Esophagus squamous epithelium (tissue), 5 donors: ENCODE results near the gene ST6GALNAC1. TPM values are rescaled to one million over a fixed set of nuclear protein-coding genes. Genes with fewer than 3 reads are reported as not detected.
"Not testable (repeated sequence)": the region's sequence is repeated elsewhere in the genome, so short reads cannot be mapped to it uniquely, and the experiment has no call there.

ENCODE experiments used
- DNase-seq: peaks from one replicate; lab custom pipeline; 2025; lab: John Stamatoyannopoulos, UW
- H3K27ac ChIP-seq, 4 donors: fragments of 200-600 bp; sonication (generic); one replicate each; pipeline ENCODE4 v1.5.1; 2016 to 2019; ENCODE audit warnings: mild to moderate bottlenecking in 1 of 4
- H3K27me3 ChIP-seq, 4 donors: fragments of 200-600 bp; sonication (generic); 1 replicate in 3 of 4; 2 replicates in 1 of 4; pipeline versions ENCODE4 v1.5.1 to v1.6.0; 2017 to 2021; ENCODE audit warnings: antibody characterized with exemption in 1 of 4
- H3K36me3 ChIP-seq, 3 donors: fragments of 200-600 bp; sonication (generic); one replicate each; pipeline ENCODE4 v1.5.1; 2016 to 2019
- H3K4me1 ChIP-seq, 3 donors: fragments of 200-600 bp; sonication (generic); one replicate each; pipeline ENCODE4 v1.5.1; 2017 to 2019
- H3K4me3 ChIP-seq, 4 donors: fragments of 200-600 bp; sonication (generic); 1 replicate in 3 of 4; 2 replicates in 1 of 4; pipeline ENCODE4 v1.5.1; 2016 to 2019; ENCODE audit warnings: mild to moderate bottlenecking in 2 of 4, moderate library complexity in 1 of 4
- H3K9me3 ChIP-seq, 3 donors: fragments of 200-600 bp; sonication (generic); one replicate each; pipeline ENCODE4 v1.5.1; 2016 to 2019
- CTCF ChIP-seq, 6 experiments: fragments of 450-650 bp in 4 of 6; fragments of 200-600 bp in 2 of 6; sonication (generic) in 2 of 6; IDR thresholded peaks; one replicate each; pipeline ENCODE4 v1.5.1; 2016 to 2019; ENCODE audit warnings: antibody characterized with exemption in 6 of 6, mild to moderate bottlenecking in 4 of 6, moderate library complexity in 4 of 6
- POLR2A ChIP-seq, 4 donors: fragments of 450-650 bp; IDR thresholded peaks; one replicate each; pipeline ENCODE4 v1.6.1; 2017; ENCODE audit warnings: antibody characterized with exemption in 4 of 4, mild to moderate bottlenecking in 4 of 4, moderate library complexity in 3 of 4
- WGBS, 2 donors: methylation state at CpG; one replicate each; pipeline ENCODE4 v1.1.5; 2018; 5-methylcytosine and 5-hydroxymethylcytosine counted together
- intact Hi-C: fragments of 100-400 bp; cut with DNase I; formaldehyde crosslinking; loops from one replicate; pipeline ENCODE4 v1.15.0; 2022
- total RNA-seq, 4 donors: library from RNA; depleted of rRNA; stranded (reverse); fragments of >200 nt; gene quantifications; one replicate each; pipeline ENCODE4 v1.1.0, GENCODE V29; 2016
- donor health status: DM: yes; HTN: yes; CAD: no.

Gene ST6GALNAC1
- total RNA-seq, 4 donors from 2014 or later = 10.6 to 63.3 (median 32.7) TPM

- no peak overlapping the region for H3K4me3 ChIP-seq
- intact Hi-C loops = no loop called here
These were observed 30.3 kb downstream of the ST6GALNAC1 start for GRCh38 chr17:76612977-76613851.

DNA sequence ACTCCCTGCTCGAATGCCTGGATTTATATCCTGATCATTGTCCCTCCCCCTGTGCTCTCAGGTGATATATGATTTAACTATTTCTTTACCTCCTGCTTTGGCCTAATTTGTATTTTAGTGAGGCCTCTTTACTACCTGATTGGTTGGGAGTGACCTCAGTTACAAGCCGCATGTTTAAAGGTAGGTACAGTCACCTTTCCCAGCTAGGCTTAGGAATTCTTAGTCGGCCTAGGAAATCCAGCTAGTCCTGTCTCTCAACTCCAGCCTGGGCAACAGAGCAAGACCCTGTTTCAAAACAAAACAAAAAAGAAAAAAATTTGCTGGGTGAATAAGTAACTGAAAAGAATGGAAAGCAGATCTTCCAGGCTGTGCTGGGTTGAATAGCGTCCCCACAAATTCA is 31.1 kb downstream of the ST6GALNAC1 start:
- H3K27ac ChIP-seq = no peak overlapping the region
- intact Hi-C loops = no loop called here
- TF ChIP-seq POLR2A (IDR thresholded peaks at IDR 0.05) (no peak), CTCF (IDR thresholded peaks at IDR 0.05) (no peak)

More at GRCh38 chr17:76612977-76613851, 30.3 kb downstream of the ST6GALNAC1 start:
- no peak overlapping the region for H3K27ac ChIP-seq
- peaks cover 0 to 24% (median 6%) of the 10 kb centered on the region in 3 donors for H3K4me1 ChIP-seq
- H3K27me3 ChIP-seq = no peaks in the 10 kb centered on the region
- TF ChIP-seq CTCF (IDR thresholded peaks at IDR 0.05) (peak in 2 of 6 experiments; percentile 8 to 30), POLR2A (IDR thresholded peaks at IDR 0.05) (no peak)
- WGBS, 2 donors = 58 to 61% methylated on average over 7 to 15 of the region's 17 CpGs
- no peak for DNase-seq
- no peaks in the 10 kb centered on the region for H3K36me3 ChIP-seq
- H3K9me3 ChIP-seq = no peaks in the 10 kb centered on the region

DNA sequence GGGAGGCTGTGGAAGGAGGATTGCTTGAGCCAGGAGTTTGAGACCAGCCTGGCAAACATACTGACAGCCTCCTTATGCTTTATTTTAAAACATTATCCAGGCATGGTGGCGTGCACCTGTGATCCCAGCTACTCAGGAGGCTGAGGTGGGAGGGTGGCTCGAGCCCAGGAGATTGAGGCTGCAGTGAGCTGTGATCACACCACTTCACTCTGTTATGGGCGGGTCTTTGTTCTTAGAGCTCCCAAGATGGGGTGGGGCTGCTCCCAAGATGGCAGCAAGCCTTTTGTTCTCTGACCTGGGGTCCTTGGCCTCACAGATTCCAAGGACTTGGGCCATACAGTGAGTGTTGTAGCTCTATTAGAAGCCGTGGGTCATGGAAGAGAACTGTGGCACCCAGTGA is 31.8 kb downstream of the ST6GALNAC1 start:
- intact Hi-C loops = no loop called here
- Histone ChIP-seq H3K27ac (no peak overlapping the region), H3K9me3 (no peaks in the 10 kb centered on the region), H3K4me1 (peaks cover 0 to 24% (median 6%) of the 10 kb centered on the region in 3 donors), H3K27me3 (no peaks in the 10 kb centered on the region), H3K36me3 (no peaks in the 10 kb centered on the region), H3K4me3 (no peak overlapping the region)
- TF ChIP-seq POLR2A (IDR thresholded peaks at IDR 0.05) (no peak), CTCF (IDR thresholded peaks at IDR 0.05) (no peak)
- no peak for DNase-seq
- WGBS, 2 donors = 80% methylated on average over 1 of the region's 4 CpGs; no CpG with 5 or more reads in 1 of the 2 donors

More for the DNA sequence above, 31.1 kb downstream of the ST6GALNAC1 start:
- Histone ChIP-seq H3K9me3 (no peaks in the 10 kb centered on the region), H3K27me3 (no peaks in the 10 kb centered on the region), H3K4me1 (peaks cover 0 to 24% (median 6%) of the 10 kb centered on the region in 3 donors), H3K36me3 (no peaks in the 10 kb centered on the region), H3K4me3 (no peak overlapping the region)
- WGBS, 2 donors = 54 to 66% methylated on average over 4 of the region's 4 CpGs
- no peak for DNase-seq

GRCh38 chr17:76611080-76611749 is 32.3 kb downstream of the ST6GALNAC1 start:
- 63% methylated on average over 13 of the region's 13 CpGs for WGBS, 2 donors
- DNase-seq = not testable (repeated sequence)

DNA sequence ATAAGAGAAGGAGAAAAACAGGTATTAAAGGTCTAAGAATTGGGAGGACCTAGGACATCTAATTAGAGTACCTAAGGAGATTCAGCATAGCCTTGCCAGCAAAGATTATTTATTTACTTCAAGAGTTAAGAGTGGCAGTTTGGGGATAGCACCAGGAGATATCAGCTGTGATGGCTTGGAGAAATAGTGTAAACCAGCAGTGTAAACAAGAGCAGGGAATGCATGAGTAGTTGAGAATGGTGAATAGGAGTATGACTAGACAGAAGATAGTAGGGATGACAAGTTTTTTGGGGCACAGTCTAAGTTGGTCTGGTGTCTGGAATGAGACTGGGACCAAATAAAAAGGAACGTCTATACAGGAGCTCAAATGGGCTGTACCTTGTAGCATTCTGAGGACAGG is 36.9 kb downstream of the ST6GALNAC1 start:
- not testable (repeated sequence) for H3K9me3 ChIP-seq
- WGBS, 2 donors = 65 to 82% methylated on average over 1 of the region's 1 CpG

More at GRCh38 chr17:76611080-76611749, 32.3 kb downstream of the ST6GALNAC1 start:
- H3K4me3 ChIP-seq, H3K27me3 ChIP-seq, H3K27ac ChIP-seq, H3K9me3 ChIP-seq, intact Hi-C loops, H3K36me3 ChIP-seq: not testable (repeated sequence)
- peaks cover 0 to 24% (median 6%) of the 10 kb centered on the region in 3 donors for H3K4me1 ChIP-seq

DNA sequence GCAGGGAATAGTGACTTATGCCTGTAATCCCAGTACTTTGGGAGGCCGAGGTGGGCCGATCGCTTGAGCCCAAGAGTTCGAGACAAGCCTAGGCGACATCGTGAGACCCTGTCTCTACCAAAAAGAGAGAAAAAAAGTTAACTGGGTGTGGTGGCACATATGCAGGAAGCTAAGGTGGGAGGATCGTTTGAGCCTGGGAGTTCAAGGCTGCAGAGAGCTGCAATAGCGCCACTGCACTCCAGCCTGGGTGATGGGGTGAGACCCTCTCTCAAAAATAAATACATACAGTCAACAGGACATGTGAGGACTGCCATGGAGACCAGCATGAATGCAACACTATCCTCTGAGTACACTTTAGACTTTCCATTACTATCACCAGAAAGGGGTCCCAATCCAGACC is 42.5 kb downstream of the ST6GALNAC1 start:
- Histone ChIP-seq H3K27ac (peak overlapping the region in 1 of 4 donors; percentile 29), H3K4me3 (no peak overlapping the region), H3K9me3 (no peaks in the 10 kb centered on the region), H3K36me3 (no peaks in the 10 kb centered on the region), H3K27me3 (peaks cover 0 to 6% (median 0%) of the 10 kb centered on the region in 4 donors), H3K4me1 (peaks cover 22 to 61% (median 32%) of the 10 kb centered on the region in 3 donors)
- intact Hi-C loops = no loop called here
- DNase-seq = no peak
- no peak for TF ChIP-seq POLR2A (IDR thresholded peaks at IDR 0.05)
- no peak for TF ChIP-seq CTCF (IDR thresholded peaks at IDR 0.05)
- WGBS, 2 donors = 68 to 77% methylated on average over 8 of the region's 8 CpGs

More for the DNA sequence above, 36.9 kb downstream of the ST6GALNAC1 start:
- H3K4me3 ChIP-seq, H3K27me3 ChIP-seq, H3K27ac ChIP-seq, H3K4me1 ChIP-seq, DNase-seq, intact Hi-C loops, H3K36me3 ChIP-seq: not testable (repeated sequence)
